PC-3 (cell line): ENCODE measurements around the gene ARFIP1. TPM values are rescaled to one million over a fixed set of nuclear protein-coding genes. Genes with fewer than 3 reads are reported as not detected.

ENCODE experiments used
- ATAC-seq: fragments of 200-7000 bp; cut with Tn5 transposase; 2 replicates; pipeline ENCODE4 v1.9.1; 2020; ENCODE audit warnings: mild to moderate bottlenecking, moderate library complexity
- BruUV-seq: library from RNA; stranded (reverse); fragments of 400-500 nt; replicated peaks from 2 replicates; lab custom pipeline; 2021; lab: Mats Ljungman, UMichigan
- CTCF ChIA-PET: fragments of 300-600 bp; sonication (Branson Sonifier 250); formaldehyde crosslinking; loops from one replicate; lab custom pipeline; 2022; ENCODE audit warnings: antibody characterized with exemption; lab: Charles Lee
- POLR2A ChIA-PET: fragments of 300-600 bp; sonication (Branson Sonifier 250); formaldehyde crosslinking; loops from one replicate; lab custom pipeline; 2022; ENCODE audit warnings: antibody characterized with exemption; ENCODE audit not compliant: unreplicated experiment; lab: Charles Lee
- DNase-seq: peaks from one replicate; pipeline ENCODE4 v3.0.0-alpha.2; 2015
- H2AFZ ChIP-seq: fragments of 300-600 bp; sonication (generic); 2 replicates; pipeline ENCODE4 v1.6.0; 2016; ENCODE audit warnings: antibody characterized with exemption, low read length
- H3F3A ChIP-seq: fragments of 300-600 bp; sonication (generic); one replicate; pipeline ENCODE4 v1.6.0; 2017; ENCODE audit warnings: antibody characterized with exemption, low read length, control low read depth, mild to moderate bottlenecking; ENCODE audit not compliant: unreplicated experiment
- H3K27ac ChIP-seq: fragments of 300-600 bp; sonication (generic); 2 replicates; pipeline ENCODE4 v1.5.1; 2016; ENCODE audit warnings: mild to moderate bottlenecking, low read length
- H3K27me3 ChIP-seq: fragments of 300-600 bp; sonication (generic); 2 replicates; pipeline ENCODE4 v1.6.1; 2016; ENCODE audit warnings: low read length, mixed read lengths
- H3K36me3 ChIP-seq: fragments of 300-600 bp; sonication (generic); 2 replicates; pipeline ENCODE4 v1.6.1; 2016; ENCODE audit warnings: low read depth, mixed run types, low read length, mixed read lengths
- H3K4me1 ChIP-seq: fragments of 300-600 bp; sonication (generic); 2 replicates; pipeline ENCODE4 v1.5.1; 2016; ENCODE audit warnings: low read length; ENCODE audit not compliant: insufficient read depth
- H3K4me2 ChIP-seq: fragments of 300-600 bp; sonication (generic); 2 replicates; pipeline ENCODE4 v1.6.0; 2016; ENCODE audit warnings: low read length
- H3K4me3 ChIP-seq: fragments of 300-600 bp; sonication (generic); 2 replicates; pipeline ENCODE4 v1.5.1; 2016; ENCODE audit warnings: mild to moderate bottlenecking, low read length, mixed read lengths
- H3K79me2 ChIP-seq: fragments of 300-600 bp; sonication (generic); 2 replicates; pipeline ENCODE4 v1.6.1; 2017; ENCODE audit warnings: low read length, mixed read lengths
- H3K9ac ChIP-seq: fragments of 300-600 bp; sonication (generic); 2 replicates; pipeline ENCODE4 v1.6.0; 2016; ENCODE audit warnings: mild to moderate bottlenecking, low read length
- H3K9me2 ChIP-seq: fragments of 300-600 bp; sonication (generic); replicated peaks from 2 replicates; pipeline ENCODE4 v1.6.1; 2016; ENCODE audit warnings: mixed run types, low read length, mixed read lengths
- H3K9me3 ChIP-seq: fragments of 300-600 bp; sonication (generic); 2 replicates; pipeline ENCODE4 v1.6.1; 2016; ENCODE audit warnings: low read length, mixed read lengths
- H4K20me1 ChIP-seq: fragments of 300-600 bp; sonication (generic); 2 replicates; pipeline ENCODE4 v1.6.1; 2016; ENCODE audit warnings: low read length, mixed read lengths
- CTCF ChIP-seq: fragments of 300-600 bp; sonication (generic); conservative IDR thresholded peaks from 2 replicates; pipeline ENCODE4 v1.5.1; 2017; ENCODE audit warnings: antibody characterized with exemption, low read depth, mild to moderate bottlenecking, low read length
- EZH2 ChIP-seq: fragments of 300-600 bp; sonication (generic); IDR thresholded peaks from one replicate; pipeline ENCODE4 v1.6.1; 2017; ENCODE audit warnings: antibody characterized with exemption, mild to moderate bottlenecking, low read length; ENCODE audit not compliant: unreplicated experiment
- EZH2phosphoT487 ChIP-seq: fragments of 300-600 bp; sonication (generic); IDR thresholded peaks from 2 replicates; pipeline ENCODE4 v1.6.1; 2018; ENCODE audit warnings: mild to moderate bottlenecking, antibody characterized with exemption, low read length, borderline replicate concordance
- intact Hi-C: fragments of 100-400 bp; cut with micrococcal nuclease; formaldehyde crosslinking; loops from 2 replicates; pipeline ENCODE4 v1.9.0; 2023
- total RNA-seq: library from RNA; depleted of rRNA; stranded (reverse); fragments of >200 nt; gene quantifications from 2 replicates; pipeline ENCODE4 v1.2.3, GENCODE V29; 2014

The ARFIP1 gene
- total RNA-seq, 1 experiment from 2014 or later, result 23.5 TPM

GRCh38 chr4:152824561-152824960, 44.8 kb downstream of the ARFIP1 start:
- ATAC-seq, result no peak
- H3K79me2 ChIP-seq, result no peaks in the 10 kb centered on the region
- no peak overlapping the region for H3K27ac ChIP-seq
- ChIA-PET POLR2A (no interaction called here), CTCF (no interaction called here)
- intact Hi-C loops, result no loop called here
- BruUV-seq, result no TSS peak
- no peaks in the 10 kb centered on the region for H3K4me1 ChIP-seq
- TF ChIP-seq EZH2phosphoT487 (no peak), CTCF (no peak), EZH2 (no peak)
- H3K4me2 ChIP-seq, result no peak overlapping the region
- H3K36me3 ChIP-seq, result no peaks in the 10 kb centered on the region
- no peak for DNase-seq
- no peaks in the 10 kb centered on the region for H3K27me3 ChIP-seq
- H3K4me3 ChIP-seq, result no peak overlapping the region
- no peaks in the 10 kb centered on the region for H3K9me3 ChIP-seq
- no peak overlapping the region for H2AFZ ChIP-seq
- H3K9me2 ChIP-seq, result no peaks in the 10 kb centered on the region
- H4K20me1 ChIP-seq, result no peaks in the 10 kb centered on the region
- H3F3A ChIP-seq, result no peaks in the 10 kb centered on the region
- H3K9ac ChIP-seq, result no peak overlapping the region

- H3K9me2 ChIP-seq, result no peaks in the 10 kb centered on the region
- no peaks in the 10 kb centered on the region for H3K79me2 ChIP-seq
- ChIA-PET POLR2A (no interaction called here), CTCF (no interaction called here)
- no peaks in the 10 kb centered on the region for H3K4me1 ChIP-seq
- no peaks in the 10 kb centered on the region for H4K20me1 ChIP-seq
- ATAC-seq (no peak), DNase-seq (no peak)
- no peak for TF ChIP-seq EZH2
- TF ChIP-seq CTCF, result no peak
- TF ChIP-seq EZH2phosphoT487, result no peak
- no peak overlapping the region for H3K4me3 ChIP-seq
- H3K9me3 ChIP-seq, result no peaks in the 10 kb centered on the region
- no peak overlapping the region for H3K9ac ChIP-seq
- H3K27me3 ChIP-seq, result no peaks in the 10 kb centered on the region
- no peaks in the 10 kb centered on the region for H3F3A ChIP-seq
- H3K36me3 ChIP-seq, result no peaks in the 10 kb centered on the region
- no peak overlapping the region for H3K4me2 ChIP-seq
- no peak overlapping the region for H2AFZ ChIP-seq
- intact Hi-C loops, result no loop called here
- no TSS peak for BruUV-seq
- H3K27ac ChIP-seq, result no peak overlapping the region
Observed at GRCh38 chr4:152825336-152825735, 45.6 kb downstream of the ARFIP1 start.

GRCh38 chr4:152828122-152828521, 48.4 kb downstream of the ARFIP1 start:
- Histone ChIP-seq H3K4me1 (no peaks in the 10 kb centered on the region), H3K4me2 (no peak overlapping the region), H4K20me1 (no peaks in the 10 kb centered on the region), H3K27ac (no peak overlapping the region), H3K36me3 (no peaks in the 10 kb centered on the region), H2AFZ (no peak overlapping the region), H3K9ac (no peak overlapping the region), H3K9me3 (no peaks in the 10 kb centered on the region), H3K79me2 (no peaks in the 10 kb centered on the region), H3F3A (no peaks in the 10 kb centered on the region), H3K4me3 (no peak overlapping the region), H3K9me2 (no peaks in the 10 kb centered on the region), H3K27me3 (no peaks in the 10 kb centered on the region)
- CTCF ChIA-PET, result no interaction called here
- ATAC-seq (no peak), DNase-seq (peak; percentile 9)
- intact Hi-C loops, result no loop called here
- no TSS peak for BruUV-seq
- POLR2A ChIA-PET, result no interaction called here
- TF ChIP-seq CTCF (no peak), EZH2 (no peak), EZH2phosphoT487 (no peak)
